ENCODE data around the gene CDK10.

DNA sequence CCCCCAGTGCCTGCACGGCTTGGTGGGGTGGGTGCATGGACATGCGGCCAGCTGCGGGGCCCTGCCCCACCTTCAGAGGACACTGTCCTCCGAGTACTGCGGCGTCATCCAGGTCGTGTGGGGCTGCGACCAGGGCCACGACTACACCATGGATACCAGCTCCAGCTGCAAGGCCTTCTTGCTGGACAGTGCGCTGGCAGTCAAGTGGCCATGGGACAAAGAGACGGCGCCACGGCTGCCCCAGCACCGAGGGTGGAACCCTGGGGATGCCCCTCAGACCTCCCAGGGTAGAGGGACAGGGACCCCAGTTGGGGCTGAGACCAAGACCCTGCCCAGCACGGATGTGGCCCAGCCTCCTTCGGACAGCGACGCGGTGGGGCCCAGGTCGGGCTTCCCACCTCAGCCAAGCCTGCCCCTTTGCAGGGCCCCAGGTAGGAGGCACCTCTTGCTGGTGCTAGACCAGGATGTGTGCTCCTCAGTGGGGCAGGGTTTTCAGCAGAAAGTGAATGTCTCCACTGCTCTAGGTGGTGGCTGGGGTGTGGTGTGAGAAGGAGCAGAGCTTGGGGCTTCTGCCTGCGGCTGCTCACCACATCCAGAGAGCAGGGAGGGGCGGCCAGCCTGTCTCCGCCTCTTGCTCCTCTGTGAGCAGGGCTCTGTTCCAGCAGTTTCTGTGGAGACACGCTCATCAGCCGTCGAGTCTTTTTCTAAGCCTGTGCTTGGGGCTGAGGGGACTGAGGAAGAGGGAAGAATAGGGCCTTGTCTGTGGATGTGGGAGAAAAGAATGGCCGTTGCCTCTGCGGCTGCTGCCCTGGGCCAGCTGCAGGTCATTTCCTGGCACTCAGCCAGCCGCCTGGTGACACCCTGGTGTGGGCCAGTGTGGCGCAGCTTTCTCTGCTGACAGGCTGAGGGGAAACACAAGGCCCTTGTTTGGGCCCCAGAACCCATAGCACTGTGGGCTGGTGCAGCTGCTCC is 37.1 kb downstream of the CDK10 start:
- TF ChIP-seq, protein P1, sequence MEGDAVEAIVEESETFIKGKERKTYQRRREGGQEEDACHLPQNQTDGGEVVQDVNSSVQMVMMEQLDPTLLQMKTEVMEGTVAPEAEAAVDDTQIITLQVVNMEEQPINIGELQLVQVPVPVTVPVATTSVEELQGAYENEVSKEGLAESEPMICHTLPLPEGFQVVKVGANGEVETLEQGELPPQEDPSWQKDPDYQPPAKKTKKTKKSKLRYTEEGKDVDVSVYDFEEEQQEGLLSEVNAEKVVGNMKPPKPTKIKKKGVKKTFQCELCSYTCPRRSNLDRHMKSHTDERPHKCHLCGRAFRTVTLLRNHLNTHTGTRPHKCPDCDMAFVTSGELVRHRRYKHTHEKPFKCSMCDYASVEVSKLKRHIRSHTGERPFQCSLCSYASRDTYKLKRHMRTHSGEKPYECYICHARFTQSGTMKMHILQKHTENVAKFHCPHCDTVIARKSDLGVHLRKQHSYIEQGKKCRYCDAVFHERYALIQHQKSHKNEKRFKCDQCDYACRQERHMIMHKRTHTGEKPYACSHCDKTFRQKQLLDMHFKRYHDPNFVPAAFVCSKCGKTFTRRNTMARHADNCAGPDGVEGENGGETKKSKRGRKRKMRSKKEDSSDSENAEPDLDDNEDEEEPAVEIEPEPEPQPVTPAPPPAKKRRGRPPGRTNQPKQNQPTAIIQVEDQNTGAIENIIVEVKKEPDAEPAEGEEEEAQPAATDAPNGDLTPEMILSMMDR (IDR thresholded peaks at IDR 0.05; ENCODE audit: borderline replicate concordance, extremely low read depth, low read length, poor library complexity, severe bottlenecking): no peak
- TF ChIP-seq EZH2 (IDR thresholded peaks at IDR 0.05; ENCODE audit: borderline replicate concordance, low read depth, low read length, severe bottlenecking): no peak
